Measurements from ENCODE around the gene UFSP2. TPM values are rescaled to one million over a fixed set of nuclear protein-coding genes. Genes with fewer than 3 reads are reported as not detected.

Gene UFSP2
- total RNA-seq, 4 donors from 2014 or later = 36.0 to 63.7 (median 51.9) TPM

DNA sequence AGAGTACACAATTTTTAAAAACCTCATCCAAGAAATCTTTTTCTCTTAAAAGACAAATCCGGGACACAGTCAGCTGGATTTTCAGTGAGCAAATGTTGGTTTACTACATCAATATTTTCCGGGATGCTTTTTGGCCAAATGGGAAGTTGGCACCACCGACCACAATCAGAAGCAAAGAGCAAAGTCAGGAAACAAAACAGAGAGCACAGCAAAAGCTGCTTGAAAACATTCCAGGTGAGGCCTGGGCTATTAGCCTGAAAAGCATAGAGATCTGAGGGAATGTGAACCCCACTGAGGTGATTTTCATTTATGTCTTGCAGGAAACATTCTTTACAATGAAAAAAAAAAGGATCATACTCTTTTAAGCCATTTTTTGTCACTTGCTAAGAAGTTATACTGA is 63.9 kb downstream of the UFSP2 start:
- no peak for ATAC-seq
- Histone ChIP-seq H3K4me1 (no peaks in the 10 kb centered on the region), H3K27me3 (no peaks in the 10 kb centered on the region), H3K9me3 (no peaks in the 10 kb centered on the region), H3K27ac (no peak overlapping the region), H3K4me3 (no peak overlapping the region), H3K36me3 (peaks cover 0 to 38% of the 10 kb centered on the region in 2 donors)
- TF ChIP-seq POLR2AphosphoS5 (IDR thresholded peaks at IDR 0.05) (no peak), EP300 (IDR thresholded peaks at IDR 0.05) (no peak), POLR2A (IDR thresholded peaks at IDR 0.05) (no peak), CTCF (IDR thresholded peaks at IDR 0.05) (no peak)
- 81 to 90% methylated on average over 3 of the region's 3 CpGs for WGBS, 2 donors (ENCODE audit: low coverage in 1 of 2)

DNA sequence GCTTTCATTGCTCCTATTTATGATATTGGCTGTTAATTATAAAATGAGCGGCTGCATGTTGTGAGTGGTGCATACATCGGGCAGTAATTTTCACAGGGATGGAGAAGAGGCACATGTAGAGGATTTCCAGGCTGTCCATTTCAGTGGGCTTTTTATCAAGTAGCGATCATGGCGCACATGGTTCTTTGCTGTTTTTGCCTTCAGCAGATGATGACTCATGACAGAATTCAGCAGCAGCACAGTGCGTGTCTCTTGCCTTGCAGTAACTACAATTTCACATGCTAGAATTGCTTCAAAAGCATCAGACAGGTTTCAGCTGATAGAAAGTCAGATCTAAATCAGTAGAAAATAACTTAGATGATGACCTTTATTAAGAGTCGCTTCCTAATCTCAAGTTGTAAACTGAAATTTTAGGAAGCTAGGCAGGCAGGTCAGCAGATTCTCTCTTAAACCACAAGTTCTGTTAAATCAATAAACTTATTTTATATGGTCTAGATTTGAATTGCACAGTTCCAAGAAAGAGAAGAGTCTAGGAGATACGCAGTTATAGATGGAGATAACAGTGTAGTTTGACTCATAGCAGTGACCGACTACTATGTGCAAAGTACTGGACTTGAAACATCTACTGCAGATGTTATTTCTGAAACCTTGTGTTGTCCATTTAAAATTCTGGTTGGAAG is 65.9 kb downstream of the UFSP2 start:
- Histone ChIP-seq H3K27me3 (no peaks in the 10 kb centered on the region), H3K27ac (no peak overlapping the region), H3K9me3 (no peaks in the 10 kb centered on the region), H3K4me1 (no peaks in the 10 kb centered on the region), H3K4me3 (no peak overlapping the region), H3K36me3 (peaks cover 0 to 41% of the 10 kb centered on the region in 2 donors)
- ATAC-seq = no peak
- TF ChIP-seq POLR2AphosphoS5 (IDR thresholded peaks at IDR 0.05) = no peak
- no peak for TF ChIP-seq CTCF (IDR thresholded peaks at IDR 0.05)
- TF ChIP-seq EP300 (IDR thresholded peaks at IDR 0.05) = no peak
- TF ChIP-seq POLR2A (IDR thresholded peaks at IDR 0.05) = no peak
- 93 to 94% methylated on average over 8 of the region's 8 CpGs for WGBS, 2 donors (ENCODE audit: low coverage in 1 of 2)

GRCh38 chr4:185358959-185359358 is 66.8 kb downstream of the UFSP2 start:
- H3K4me1 ChIP-seq = no peaks in the 10 kb centered on the region
- peaks cover 0 to 50% of the 10 kb centered on the region in 2 donors for H3K36me3 ChIP-seq
- TF ChIP-seq CTCF (IDR thresholded peaks at IDR 0.05) (no peak), POLR2A (IDR thresholded peaks at IDR 0.05) (no peak), EP300 (IDR thresholded peaks at IDR 0.05) (no peak), POLR2AphosphoS5 (IDR thresholded peaks at IDR 0.05) (no peak)

GRCh38 chr4:185358514-185358913 is 67.2 kb downstream of the UFSP2 start:
- no peak overlapping the region for H3K27ac ChIP-seq
- no peaks in the 10 kb centered on the region for H3K9me3 ChIP-seq
- peaks cover 0 to 55% of the 10 kb centered on the region in 2 donors for H3K36me3 ChIP-seq
- no peak for ATAC-seq
- H3K4me1 ChIP-seq = no peaks in the 10 kb centered on the region
- H3K4me3 ChIP-seq = no peak overlapping the region
- 75 to 84% methylated on average over 4 of the region's 4 CpGs for WGBS, 2 donors (ENCODE audit: low coverage in 1 of 2)
- TF ChIP-seq EP300 (IDR thresholded peaks at IDR 0.05) = no peak
- TF ChIP-seq POLR2AphosphoS5 (IDR thresholded peaks at IDR 0.05) = no peak
- TF ChIP-seq CTCF (IDR thresholded peaks at IDR 0.05) = no peak
- no peak for TF ChIP-seq POLR2A (IDR thresholded peaks at IDR 0.05)
- no peaks in the 10 kb centered on the region for H3K27me3 ChIP-seq

More at GRCh38 chr4:185358959-185359358, 66.8 kb downstream of the UFSP2 start:
- Histone ChIP-seq H3K27ac (no peak overlapping the region), H3K27me3 (no peaks in the 10 kb centered on the region), H3K4me3 (no peak overlapping the region), H3K9me3 (no peaks in the 10 kb centered on the region)
- ATAC-seq = no peak
- 90 to 95% methylated on average over 2 to 3 of the region's 4 CpGs for WGBS, 2 donors (ENCODE audit: low coverage in 1 of 2)

Data from gastroesophageal sphincter (tissue), 4 donors.